Measurements from ENCODE around the gene FBLN7. TPM values are rescaled to one million over a fixed set of nuclear protein-coding genes. Genes with fewer than 3 reads are reported as not detected.

Gene FBLN7
- total RNA-seq, 4 donors from 2014 or later = 0.44 to 9.5 (median 7.2) TPM

GRCh38 chr2:112194028-112194427 lies 55.8 kb downstream of the FBLN7 start:
- no peak for TF ChIP-seq CTCF (IDR thresholded peaks at IDR 0.05)
- ATAC-seq (ENCODE audit: low FRiP score) (no peak), DNase-seq (ENCODE audit: low spot score) (no peak)

GRCh38 chr2:112194482-112194881 lies 56.3 kb downstream of the FBLN7 start:
- no peak for TF ChIP-seq CTCF (IDR thresholded peaks at IDR 0.05)
- no peak for ATAC-seq (ENCODE audit: low FRiP score)
- no peak for DNase-seq (ENCODE audit: low spot score)

- DNase-seq (ENCODE audit: low spot score) = no peak
- no peak for TF ChIP-seq CTCF (IDR thresholded peaks at IDR 0.05)
- ATAC-seq (ENCODE audit: low FRiP score) = no peak
Observed at GRCh38 chr2:112195167-112195766, 57.1 kb downstream of the FBLN7 start.

GRCh38 chr2:112195950-112196349 lies 57.8 kb downstream of the FBLN7 start:
- no peak for DNase-seq (ENCODE audit: low spot score)
- no peak for ATAC-seq (ENCODE audit: low FRiP score)
- TF ChIP-seq CTCF (IDR thresholded peaks at IDR 0.05) = no peak

GRCh38 chr2:112197868-112198267 lies 59.7 kb downstream of the FBLN7 start:
- DNase-seq (ENCODE audit: low spot score) (no peak), ATAC-seq (ENCODE audit: low FRiP score) (no peak)

GRCh38 chr2:112198780-112199179 lies 60.6 kb downstream of the FBLN7 start:
- TF ChIP-seq CTCF (IDR thresholded peaks at IDR 0.05) = no peak
- DNase-seq (ENCODE audit: low spot score) (no peak), ATAC-seq (ENCODE audit: low FRiP score) (no peak)

More at GRCh38 chr2:112197868-112198267, 59.7 kb downstream of the FBLN7 start:
- TF ChIP-seq CTCF (IDR thresholded peaks at IDR 0.05) = no peak

- TF ChIP-seq CTCF (IDR thresholded peaks at IDR 0.05) = no peak
- ATAC-seq (ENCODE audit: low FRiP score) = no peak
- no peak for DNase-seq (ENCODE audit: low spot score)
Observed at GRCh38 chr2:112199188-112199587, 61.0 kb downstream of the FBLN7 start.
